GM19372 (cell line): ENCODE results near the gene JPH3.

Experiments
- ATAC-seq: cut with Tn5 transposase; IDR thresholded peaks from one replicate; pipeline ENCODE4 v1.9.1; 2021; ENCODE audit warnings: mild to moderate bottlenecking, low read depth, moderate library complexity; ENCODE audit not compliant: unreplicated experiment

The JPH3 gene

GRCh38 chr16:87598431-87598830 is 3.9 kb upstream of the JPH3 start:
- no peak for ATAC-seq

DNA sequence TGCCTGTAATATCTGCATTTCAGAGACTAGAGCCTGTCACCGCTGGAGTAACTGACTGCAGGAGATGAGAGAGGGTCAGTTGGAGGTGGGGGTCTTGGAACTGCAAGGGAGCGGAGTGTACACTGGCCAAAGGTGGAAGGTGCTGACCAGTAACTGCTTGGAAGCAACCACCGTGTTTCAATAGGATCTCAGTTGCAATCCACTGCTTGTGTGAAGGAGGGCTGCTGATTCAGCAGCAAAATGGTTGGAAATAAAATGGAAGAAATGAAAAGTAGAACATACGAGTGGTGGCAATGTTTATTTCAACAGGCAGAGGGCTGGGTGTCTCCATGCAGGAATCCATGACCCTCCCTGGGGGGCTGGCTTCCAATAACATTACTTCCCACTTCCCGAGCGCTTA is 2.1 kb upstream of the JPH3 start:
- ATAC-seq, result no peak

DNA sequence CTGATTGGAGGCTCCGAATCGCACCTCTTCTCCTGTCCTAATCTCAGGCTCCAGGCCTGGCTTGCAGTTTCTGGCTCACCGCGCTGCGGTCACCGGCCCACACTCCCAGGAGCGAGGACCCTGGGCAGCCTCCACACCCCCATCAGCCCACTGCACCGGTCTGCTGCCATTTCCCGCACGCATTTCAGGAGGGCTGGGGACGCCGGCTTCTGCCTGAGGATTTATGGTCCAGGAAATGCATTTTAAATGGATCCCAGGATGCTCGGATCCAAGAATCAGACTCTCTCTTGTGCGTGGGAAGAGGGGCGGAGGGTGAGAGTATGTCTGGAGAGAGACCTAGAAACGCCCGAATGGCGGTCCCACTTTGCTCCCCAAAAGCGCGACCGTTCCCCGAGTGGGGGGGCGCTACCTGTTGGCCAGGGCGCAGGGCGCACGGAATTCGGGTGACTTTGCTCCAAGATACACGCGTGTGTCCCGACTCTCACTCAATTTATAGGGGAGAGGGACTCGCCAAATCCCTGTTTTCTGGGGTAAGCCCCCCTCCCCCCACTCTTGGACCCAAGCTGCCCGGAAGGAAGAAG is 817 bp upstream of the JPH3 start:
- ATAC-seq, result no peak

DNA sequence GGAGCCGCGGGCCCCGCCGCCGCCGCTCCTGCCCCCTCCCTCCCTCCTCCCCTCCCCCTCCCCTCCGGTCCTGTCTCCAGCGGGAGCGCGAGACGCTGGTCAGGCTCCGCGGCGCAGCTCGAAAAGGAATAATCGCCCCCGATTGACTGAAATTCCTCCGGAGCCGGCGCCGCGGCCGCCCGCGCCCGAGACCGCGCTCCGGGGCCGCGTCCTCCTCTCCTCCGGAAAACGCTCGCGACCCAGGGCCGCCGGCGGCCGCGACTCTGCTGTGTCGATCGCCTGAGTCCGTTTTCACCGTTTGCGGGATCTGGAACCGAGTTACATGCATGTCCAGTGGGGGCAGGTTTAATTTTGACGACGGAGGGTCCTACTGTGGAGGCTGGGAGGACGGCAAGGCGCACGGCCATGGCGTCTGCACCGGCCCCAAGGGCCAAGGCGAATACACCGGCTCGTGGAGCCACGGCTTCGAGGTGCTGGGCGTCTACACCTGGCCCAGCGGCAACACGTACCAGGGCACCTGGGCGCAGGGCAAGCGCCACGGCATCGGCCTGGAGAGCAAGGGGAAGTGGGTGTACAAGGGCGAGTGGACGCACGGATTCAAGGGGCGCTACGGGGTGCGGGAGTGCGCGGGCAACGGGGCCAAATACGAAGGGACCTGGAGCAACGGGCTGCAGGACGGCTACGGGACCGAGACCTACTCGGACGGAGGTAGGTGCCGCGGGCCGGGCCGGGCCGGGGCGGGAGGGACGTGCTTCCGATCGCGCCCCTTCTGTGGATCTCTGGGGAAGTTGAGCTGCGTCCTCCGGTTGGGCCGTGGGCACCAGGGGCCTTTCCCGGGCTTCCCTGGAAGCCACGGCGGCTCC is 744 bp downstream of the JPH3 start:
- ATAC-seq, result no peak

DNA sequence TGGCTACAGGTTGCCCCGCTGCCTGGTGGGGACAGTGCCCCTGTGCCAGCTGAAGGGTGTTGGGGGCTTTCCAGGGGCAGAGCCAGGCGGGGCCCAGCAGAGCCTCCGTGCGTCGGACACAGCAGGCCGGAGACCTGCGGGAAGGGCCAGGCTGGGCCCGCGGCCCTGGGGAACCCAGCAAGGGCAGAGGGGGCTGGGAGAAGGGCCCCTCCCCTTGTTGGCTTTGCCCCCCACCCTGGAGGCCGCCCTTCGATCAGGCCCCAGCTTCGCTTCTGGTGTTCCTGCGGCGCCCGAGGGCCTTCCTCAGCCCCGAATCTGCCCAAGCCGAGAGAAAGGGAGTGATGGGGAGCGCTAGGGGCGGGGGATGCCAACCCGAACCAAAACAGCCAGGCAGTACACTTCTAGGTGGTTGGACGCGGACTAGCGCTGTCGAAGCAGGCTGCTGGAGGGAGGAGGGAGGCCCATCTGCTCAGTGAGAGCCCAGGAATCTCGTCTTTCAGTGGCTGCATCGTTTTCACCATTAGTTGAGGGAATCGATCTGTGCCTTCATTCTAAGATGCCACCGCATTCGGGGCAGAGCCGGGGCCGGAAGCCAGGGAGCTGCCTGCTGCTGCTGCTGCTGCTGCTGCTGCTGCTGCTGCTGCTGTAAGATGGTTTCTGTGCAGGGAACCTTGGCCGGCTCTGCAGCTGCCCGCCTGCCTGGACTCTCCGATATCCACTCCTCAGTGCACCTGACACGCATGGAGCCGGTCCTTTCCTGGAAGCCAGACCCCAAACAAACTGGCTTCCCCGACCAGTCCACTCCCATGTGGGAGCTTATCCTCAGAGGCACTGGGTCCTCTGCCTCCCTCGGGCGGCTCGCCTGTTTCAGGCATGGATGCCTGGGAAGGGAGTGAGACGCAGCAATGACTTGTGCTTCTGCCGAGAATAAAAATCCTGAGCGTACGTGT is 1.7 kb downstream of the JPH3 start:
- no peak for ATAC-seq

DNA sequence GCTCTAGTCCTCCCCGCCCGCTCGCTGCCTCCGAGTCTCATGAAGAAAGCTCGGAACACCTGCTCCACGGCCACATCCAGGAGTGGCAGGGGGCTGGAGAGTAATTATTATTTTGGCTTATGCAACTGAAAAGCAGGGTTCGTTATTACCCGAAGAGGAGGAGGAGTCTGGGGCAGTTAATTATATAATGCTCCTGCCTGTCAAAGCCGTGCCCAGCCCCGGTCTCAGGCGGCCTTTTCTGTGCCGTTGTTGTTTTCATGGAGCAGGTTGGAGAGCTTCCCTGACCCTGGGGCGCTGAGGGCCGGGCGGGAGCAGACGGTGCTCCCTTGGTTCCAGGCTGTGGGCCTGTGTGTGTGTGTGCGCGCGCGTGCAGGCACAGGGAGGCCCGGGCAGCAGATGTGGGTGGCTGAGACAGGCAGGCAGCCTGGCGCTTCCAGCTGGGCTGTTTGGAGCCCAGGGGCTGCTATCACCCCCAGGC is 2.4 kb downstream of the JPH3 start:
- ATAC-seq, result no peak

- no peak for ATAC-seq
Measured at GRCh38 chr16:87607223-87607622, 4.9 kb downstream of the JPH3 start.

DNA sequence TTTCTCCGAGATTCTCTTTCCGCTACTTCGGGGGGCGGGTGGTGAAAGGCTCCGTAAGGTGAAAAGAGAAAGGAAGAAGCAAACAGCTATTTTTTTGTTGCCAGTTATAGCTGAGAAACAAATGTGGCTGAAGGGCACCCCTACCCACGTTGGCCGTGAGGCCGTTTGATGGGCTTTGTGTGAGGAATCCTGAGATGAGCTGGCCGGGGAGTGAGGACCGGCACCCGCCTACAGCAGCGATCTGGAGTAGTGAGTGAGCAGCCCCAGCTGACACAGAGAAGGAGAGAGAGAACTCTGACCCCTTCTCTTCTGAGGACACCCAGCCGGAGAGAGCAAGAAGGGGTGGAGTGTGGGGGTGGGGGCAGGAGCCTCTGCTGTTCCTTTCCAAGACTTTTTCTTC is 5.6 kb downstream of the JPH3 start:
- no peak for ATAC-seq

DNA sequence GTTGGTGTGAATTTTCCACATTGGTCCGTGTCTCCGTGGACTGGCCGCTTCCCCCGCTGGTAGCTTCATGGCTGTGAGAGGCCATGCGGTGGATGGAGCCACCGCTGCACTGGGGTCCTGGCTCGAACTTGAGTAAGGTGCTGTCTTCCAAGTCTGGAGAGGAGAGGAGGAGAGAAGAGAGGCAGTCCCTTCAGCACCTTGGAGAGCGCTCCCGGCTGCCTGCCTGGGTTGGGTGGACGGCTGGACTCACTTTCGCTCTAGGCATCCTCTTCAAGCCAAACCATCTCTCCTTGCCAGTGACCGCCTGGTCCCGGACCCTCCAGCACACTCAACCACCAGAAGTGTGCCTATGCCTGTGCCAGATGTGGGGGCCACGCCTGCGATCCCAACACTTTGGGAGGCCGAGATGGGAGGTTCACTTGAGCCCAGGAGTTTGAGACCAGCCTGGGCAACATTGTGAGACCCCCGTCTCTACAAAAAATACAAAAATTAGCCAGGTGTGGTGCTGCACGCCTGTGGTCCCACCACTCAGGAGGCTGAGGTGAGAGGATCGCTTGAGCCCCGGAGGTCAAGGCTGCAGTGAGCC is 6.2 kb downstream of the JPH3 start:
- ATAC-seq, result no peak

GRCh38 chr16:87610026-87610425 is 7.7 kb downstream of the JPH3 start:
- no peak for ATAC-seq

- ATAC-seq, result no peak
Measured at GRCh38 chr16:87611456-87611855, 9.1 kb downstream of the JPH3 start.

GRCh38 chr16:87613961-87614360 is 11.7 kb downstream of the JPH3 start:
- ATAC-seq, result no peak

GRCh38 chr16:87615621-87616041 is 13.3 kb downstream of the JPH3 start:
- no peak for ATAC-seq

- ATAC-seq, result no peak
Measured at GRCh38 chr16:87616556-87616955, 14.2 kb downstream of the JPH3 start.

DNA sequence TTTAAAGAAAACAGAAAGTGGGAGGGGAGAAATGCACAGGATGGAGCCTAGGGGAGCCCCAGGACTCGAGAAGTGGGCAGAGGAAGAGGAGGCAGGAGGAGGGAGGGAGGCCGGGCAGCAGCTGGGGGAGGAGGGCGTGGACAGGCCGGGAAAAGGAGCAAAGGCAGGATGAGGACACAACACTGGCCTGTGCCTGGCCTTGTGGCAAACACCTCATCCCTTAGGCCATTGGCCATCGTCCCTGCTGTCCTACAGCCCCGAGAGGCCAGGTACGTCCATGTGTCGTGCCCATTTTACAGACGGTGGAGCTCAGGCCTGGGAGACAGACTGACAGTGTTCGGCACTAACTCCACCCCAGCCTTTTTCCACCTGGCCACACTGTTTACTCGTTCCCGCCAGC is 15.9 kb downstream of the JPH3 start:
- no peak for ATAC-seq

DNA sequence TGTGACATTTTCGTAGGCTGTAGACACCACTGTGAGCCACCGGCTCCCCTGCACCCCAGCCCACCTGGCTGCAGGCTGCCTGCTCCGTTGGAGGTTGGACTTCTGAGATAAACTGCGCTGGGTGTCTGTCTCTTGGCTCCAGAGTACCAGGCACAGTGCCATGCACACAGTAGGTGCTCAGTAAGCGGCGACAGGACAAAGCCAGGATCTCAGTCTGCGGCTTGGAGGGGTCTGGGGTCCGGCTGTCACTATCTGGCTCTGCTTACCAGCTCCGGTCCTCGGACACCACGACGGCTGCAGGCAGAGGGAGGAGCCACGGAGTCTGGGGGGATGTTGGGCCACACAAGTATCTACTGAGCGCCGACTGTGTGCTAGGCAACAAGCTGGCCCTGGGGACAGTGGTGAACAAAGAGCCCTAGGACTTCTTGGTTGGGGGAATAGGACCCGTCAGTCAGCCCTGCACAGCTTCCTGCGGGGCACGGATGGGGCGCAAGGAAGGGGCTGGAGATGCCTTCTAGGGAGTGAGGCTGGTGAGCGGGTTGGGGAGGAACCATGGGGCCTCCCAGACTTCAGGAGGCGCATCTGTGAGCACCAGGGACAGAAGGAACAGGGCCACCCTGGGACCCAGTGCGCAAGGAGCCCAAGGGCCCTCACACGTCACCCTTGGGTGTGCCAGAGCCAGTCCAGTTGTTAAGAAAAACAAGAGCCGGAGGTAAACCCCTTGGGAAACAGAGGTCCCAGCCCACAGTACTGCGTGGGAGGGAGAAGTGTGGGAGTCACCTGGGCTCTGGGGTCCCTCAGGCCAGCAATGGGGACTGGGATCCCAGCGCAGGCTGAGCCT is 17.3 kb downstream of the JPH3 start:
- no peak for ATAC-seq

DNA sequence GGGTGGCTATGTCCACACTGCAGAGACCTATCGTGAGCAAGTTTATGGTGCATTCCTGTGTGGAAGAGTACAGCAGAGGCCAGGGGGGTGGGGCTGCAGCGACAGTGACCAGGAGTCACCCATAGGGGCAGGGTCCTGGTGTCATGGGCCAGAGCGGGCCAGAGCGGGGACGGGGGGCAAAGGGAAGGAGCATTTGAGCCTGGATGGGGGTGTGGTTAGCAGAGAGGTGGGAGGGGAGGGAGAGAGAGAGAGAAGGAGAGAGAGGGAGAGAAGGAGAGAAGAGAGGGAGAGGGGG is 17.8 kb downstream of the JPH3 start:
- no peak for ATAC-seq

- no peak for ATAC-seq
Measured at GRCh38 chr16:87621550-87621829, 19.2 kb downstream of the JPH3 start.

DNA sequence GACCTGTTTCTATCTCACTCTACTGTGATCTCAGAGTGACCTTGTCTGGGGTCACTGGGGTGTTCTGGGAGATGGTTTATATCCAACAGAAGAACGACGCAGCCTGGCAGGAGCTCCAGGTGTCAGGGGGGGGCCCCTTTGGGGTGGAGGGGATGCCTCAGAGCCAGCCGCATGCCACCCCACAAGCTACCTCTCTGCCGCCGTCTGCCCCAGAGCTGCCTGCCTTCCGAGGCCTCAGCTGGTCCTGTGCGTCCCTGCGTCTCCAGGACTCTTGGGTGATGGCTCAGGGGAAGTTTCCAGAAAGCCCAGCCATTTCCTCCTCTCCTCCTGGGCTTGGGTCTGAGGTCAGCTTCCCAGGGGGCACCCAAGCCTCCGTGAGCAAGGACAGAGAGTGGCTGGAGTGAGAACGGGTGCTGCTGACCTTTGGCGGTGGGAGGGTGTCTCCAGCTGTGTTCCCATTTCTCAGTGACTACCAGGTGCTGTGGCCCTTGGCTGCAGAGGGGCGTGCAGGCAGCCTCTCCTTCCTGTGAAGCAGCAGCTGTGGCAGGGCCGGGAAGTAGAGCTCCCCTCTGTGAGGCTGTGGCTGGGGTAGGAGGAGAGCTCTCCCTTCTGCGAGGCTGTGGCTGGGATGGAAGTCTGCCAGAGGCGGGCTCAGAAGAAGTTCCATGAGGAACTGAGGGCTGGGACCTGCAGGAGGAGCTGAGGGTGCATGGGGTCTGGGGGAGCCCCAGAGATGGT is 19.8 kb downstream of the JPH3 start:
- no peak for ATAC-seq
